GM12801 (cell line): ENCODE data around the gene TRIM71.

Experiments used
- CTCF ChIP-seq: IDR thresholded peaks from one replicate; pipeline ENCODE4 v1.5.1; 2011; ENCODE audit warnings: control low read depth; ENCODE audit not compliant: insufficient read length; ENCODE audit errors: extremely low read depth

The TRIM71 gene

GRCh38 chr3:32842531-32842931 lies 24.7 kb downstream of the TRIM71 start:
- no peak for TF ChIP-seq CTCF

- no peak for TF ChIP-seq CTCF
Measured at GRCh38 chr3:32842987-32843386, 25.2 kb downstream of the TRIM71 start.

- TF ChIP-seq CTCF = no peak
Measured at GRCh38 chr3:32843510-32844321, 25.9 kb downstream of the TRIM71 start.

- no peak for TF ChIP-seq CTCF
Measured at GRCh38 chr3:32844322-32844654, 26.5 kb downstream of the TRIM71 start.

GRCh38 chr3:32844914-32845313 lies 27.1 kb downstream of the TRIM71 start:
- no peak for TF ChIP-seq CTCF

GRCh38 chr3:32847528-32847927 lies 29.7 kb downstream of the TRIM71 start:
- no peak for TF ChIP-seq CTCF

GRCh38 chr3:32848215-32848614 lies 30.4 kb downstream of the TRIM71 start:
- TF ChIP-seq CTCF = no peak

- TF ChIP-seq CTCF = no peak
Measured at GRCh38 chr3:32849046-32849445, 31.2 kb downstream of the TRIM71 start.
